ENCODE data around the gene ICA1. TPM values are rescaled to one million over a fixed set of nuclear protein-coding genes. Genes with fewer than 3 reads are reported as not detected.

The ICA1 gene
- total RNA-seq, 1 donor = 0.45 TPM

DNA sequence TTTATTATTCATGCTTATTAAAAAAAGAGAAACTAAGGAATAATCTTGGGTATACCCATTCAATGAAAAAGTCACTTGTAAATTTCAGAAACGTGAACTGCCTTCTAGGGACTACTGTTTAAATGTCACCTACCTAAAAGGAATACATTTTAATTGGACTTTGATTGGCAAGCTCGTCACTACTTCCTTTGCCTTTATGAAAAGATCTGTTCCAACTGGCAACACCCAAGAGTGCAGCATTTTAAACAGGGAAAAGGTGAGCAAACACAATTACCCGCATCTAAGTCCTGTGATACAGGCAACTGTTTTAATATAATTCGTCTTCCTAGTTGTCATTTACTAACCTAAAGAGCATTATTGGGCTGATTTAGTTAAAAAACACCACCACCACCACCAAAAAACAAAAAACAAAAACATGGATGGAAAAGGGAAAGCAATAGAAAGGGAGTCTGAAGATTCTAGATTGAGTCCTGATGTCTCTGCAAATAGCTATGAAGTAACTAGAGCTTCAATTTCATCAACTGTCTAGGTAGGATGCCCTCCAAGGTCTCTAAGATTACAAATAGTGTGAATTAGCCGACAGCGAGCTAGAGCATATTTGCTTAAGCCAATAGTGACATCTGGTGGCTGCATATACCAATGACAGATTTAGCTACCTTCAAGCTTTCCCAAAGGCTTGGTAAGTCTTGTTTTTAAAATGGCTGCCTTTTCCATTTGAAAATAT is 33.8 kb upstream of the ICA1 start:
- no peak overlapping the region for H3K4me3 ChIP-seq (ENCODE audit: low read depth, low read length)
- peak; percentile 87 for DNase-seq (ENCODE audit: low read depth)

DNA sequence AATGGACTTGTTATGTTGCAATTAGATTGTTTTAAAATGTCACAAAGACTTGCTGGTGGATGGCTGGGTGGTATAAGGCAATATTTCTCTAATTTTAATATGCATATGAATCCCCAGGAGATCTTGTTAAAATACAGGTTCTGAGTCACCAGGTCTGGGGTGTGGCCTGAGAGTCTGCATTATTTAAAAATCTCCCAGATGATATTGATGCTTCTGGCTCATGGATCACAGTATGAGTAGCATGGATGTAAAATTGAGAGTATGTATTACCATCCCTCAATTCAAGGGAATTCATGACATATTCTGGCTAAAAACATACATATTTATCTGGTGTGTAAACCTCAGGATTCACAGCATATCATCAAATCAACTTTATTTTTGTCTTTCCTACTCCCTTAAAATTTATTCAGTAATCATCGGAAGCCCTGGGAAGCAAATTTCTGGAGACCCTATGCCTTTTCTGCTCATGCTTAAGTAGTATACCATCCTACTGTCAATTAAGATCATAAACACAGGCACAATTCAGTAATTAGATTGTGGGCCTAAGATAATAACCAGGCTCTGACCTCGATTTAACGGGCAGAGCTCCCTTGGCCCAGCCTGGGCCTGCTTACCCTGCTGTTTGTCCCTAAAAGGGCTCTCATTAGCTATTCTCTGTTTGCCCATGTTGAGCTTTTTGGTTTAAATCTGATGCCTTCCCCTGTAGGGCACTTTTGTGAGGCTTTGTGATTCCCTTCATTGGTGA is 29.6 kb upstream of the ICA1 start:
- TF ChIP-seq, protein P1, sequence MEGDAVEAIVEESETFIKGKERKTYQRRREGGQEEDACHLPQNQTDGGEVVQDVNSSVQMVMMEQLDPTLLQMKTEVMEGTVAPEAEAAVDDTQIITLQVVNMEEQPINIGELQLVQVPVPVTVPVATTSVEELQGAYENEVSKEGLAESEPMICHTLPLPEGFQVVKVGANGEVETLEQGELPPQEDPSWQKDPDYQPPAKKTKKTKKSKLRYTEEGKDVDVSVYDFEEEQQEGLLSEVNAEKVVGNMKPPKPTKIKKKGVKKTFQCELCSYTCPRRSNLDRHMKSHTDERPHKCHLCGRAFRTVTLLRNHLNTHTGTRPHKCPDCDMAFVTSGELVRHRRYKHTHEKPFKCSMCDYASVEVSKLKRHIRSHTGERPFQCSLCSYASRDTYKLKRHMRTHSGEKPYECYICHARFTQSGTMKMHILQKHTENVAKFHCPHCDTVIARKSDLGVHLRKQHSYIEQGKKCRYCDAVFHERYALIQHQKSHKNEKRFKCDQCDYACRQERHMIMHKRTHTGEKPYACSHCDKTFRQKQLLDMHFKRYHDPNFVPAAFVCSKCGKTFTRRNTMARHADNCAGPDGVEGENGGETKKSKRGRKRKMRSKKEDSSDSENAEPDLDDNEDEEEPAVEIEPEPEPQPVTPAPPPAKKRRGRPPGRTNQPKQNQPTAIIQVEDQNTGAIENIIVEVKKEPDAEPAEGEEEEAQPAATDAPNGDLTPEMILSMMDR (IDR thresholded peaks at IDR 0.05; ENCODE audit: insufficient read depth, low read length) = no peak
- H3K4me3 ChIP-seq (ENCODE audit: low read depth, low read length) = no peak overlapping the region
- DNase-seq (ENCODE audit: low read depth) = no peak

More for the DNA sequence above, 33.8 kb upstream of the ICA1 start:
- TF ChIP-seq, protein P1 (IDR thresholded peaks at IDR 0.05; ENCODE audit: insufficient read depth, low read length) = peak; percentile 69

DNA sequence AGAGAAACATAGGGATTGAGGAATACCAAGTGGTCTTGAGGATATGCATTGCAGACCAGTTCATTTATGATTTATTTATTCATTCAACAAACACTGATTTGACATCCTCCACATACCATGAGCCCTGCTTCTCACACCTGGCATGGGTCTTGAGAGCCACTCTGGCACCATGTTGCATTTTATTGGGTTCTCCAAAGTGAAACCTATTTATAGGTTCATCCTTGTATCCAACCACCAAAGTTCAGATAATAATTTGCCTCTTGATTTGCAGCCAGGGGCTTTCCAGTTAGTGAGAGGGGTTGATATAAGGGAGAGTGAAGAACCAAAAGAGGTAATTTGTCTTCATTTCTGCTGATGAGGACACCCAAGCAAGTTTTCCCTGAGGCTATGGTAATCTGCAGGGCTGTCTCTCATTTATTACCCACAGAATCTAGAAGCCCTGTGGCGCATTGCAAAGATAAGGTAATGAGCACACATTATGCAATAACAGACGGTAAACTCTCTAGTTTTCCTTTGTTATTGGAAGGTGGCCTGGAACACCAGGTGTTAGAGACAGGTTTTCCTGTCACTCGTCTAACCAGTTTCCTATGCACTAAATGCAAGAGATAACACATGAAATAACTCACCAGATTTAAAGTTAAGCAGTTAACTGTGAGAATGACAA is 28.8 kb upstream of the ICA1 start:
- DNase-seq (ENCODE audit: low read depth) = no peak
- no peak overlapping the region for H3K4me3 ChIP-seq (ENCODE audit: low read depth, low read length)
- TF ChIP-seq, protein P1 (IDR thresholded peaks at IDR 0.05; ENCODE audit: insufficient read depth, low read length) = no peak

DNA sequence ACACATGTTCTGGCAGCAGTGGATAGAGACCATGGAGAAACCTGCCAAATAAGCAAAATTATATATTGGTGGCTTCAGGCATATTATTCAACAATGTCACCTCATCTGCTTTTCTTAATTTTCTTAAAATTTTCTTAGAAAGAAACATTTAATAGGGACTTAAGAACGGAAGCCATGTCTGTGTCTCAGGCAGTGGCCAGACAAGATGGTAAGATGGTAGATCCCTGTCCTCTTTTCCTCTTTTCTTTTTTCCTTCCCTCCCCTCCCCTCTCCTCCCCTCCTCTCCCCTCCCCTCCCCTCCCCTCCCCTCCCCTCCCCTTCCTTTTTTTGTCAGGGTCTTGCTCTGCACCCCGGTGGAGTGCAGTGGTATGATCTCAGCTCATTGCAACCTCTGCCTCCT is 24.2 kb upstream of the ICA1 start:
- no peak overlapping the region for H3K4me3 ChIP-seq (ENCODE audit: low read depth, low read length)
- TF ChIP-seq, protein P1 (IDR thresholded peaks at IDR 0.05; ENCODE audit: insufficient read depth, low read length) = no peak
- no peak for DNase-seq (ENCODE audit: low read depth)

DNA sequence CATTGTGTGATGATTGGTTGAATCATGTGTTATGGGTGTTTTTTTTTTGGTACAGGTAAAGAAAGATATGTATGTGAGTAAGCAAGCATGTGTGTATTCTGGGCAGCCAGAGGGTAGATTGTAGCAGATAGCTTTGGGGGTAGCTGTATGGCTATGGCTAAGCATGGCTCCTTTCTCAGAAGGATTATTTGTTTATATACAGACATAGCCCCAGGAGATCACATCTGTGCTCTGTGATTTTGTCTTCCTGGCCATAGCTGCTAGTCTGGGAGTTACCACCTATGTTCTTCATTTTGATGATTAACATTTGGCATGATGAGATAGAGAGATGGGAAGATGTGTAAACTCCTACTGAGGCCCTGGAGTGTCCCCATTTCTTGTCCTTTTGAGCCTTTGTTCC is 23.2 kb upstream of the ICA1 start:
- no peak for DNase-seq (ENCODE audit: low read depth)
- TF ChIP-seq, protein P1 (IDR thresholded peaks at IDR 0.05; ENCODE audit: insufficient read depth, low read length) = no peak
- H3K4me3 ChIP-seq (ENCODE audit: low read depth, low read length) = no peak overlapping the region

DNA sequence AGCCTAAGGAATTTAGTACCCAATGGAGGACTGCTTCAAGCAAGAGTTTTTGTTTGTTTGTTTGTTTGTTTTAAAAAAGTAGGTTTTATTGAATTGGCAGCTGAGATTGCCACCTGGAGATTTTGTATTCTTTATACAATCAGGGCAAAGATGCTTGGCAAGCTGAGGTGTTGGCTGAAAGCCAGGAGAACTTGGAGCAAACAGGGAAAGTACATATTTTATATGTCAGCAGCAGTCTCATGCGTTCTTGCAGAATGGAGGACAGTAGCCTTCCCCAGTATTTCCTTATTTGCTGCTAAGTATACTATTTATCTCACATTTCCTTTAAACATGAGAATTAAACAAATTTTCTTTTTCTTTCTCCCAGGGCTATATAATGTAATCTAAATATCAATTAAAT is 22.6 kb upstream of the ICA1 start:
- TF ChIP-seq, protein P1 (IDR thresholded peaks at IDR 0.05; ENCODE audit: insufficient read depth, low read length) = no peak
- H3K4me3 ChIP-seq (ENCODE audit: low read depth, low read length) = no peak overlapping the region
- DNase-seq (ENCODE audit: low read depth) = no peak

Measured in fibroblast of the aortic adventitia (primary cell).